Activated naive CD4-positive, alpha-beta T cell treated with anti-CD3 and anti-CD28 coated beads, Interleukin-2, amount 50 U/mL, for 24 hours (primary cell): Measurements from ENCODE around the gene STOM.
"Not testable (repeated sequence)": the region's sequence is repeated elsewhere in the genome, so short reads cannot be mapped to it uniquely, and the experiment has no call there.

ENCODE experiments used
- H3K27ac Mint-ChIP-seq: one replicate; pipeline ENCODE4 v1.8.0; 2021; ENCODE audit warnings: mild to moderate bottlenecking, mixed read lengths
- H3K27me3 Mint-ChIP-seq: one replicate; pipeline ENCODE4 v1.8.0; 2021; ENCODE audit warnings: mixed read lengths
- H3K36me3 Mint-ChIP-seq: one replicate; pipeline ENCODE4 v1.8.0; 2021; ENCODE audit warnings: mixed read lengths
- H3K4me1 Mint-ChIP-seq: one replicate; pipeline ENCODE4 v1.8.0; 2021; ENCODE audit warnings: mixed read lengths
- H3K4me3 Mint-ChIP-seq: one replicate; pipeline ENCODE4 v1.8.0; 2021; ENCODE audit warnings: mild to moderate bottlenecking, mixed read lengths
- H3K9me3 Mint-ChIP-seq: one replicate; pipeline ENCODE4 v1.8.0; 2021; ENCODE audit warnings: mixed read lengths

STOM gene

GRCh38 chr9:121294866-121295661, 75.0 kb downstream of the STOM start:
- Mint-ChIP-seq H3K27ac (no peak overlapping the region), H3K4me1 (peaks cover 14% of the 10 kb centered on the region), H3K27me3 (peaks cover 5% of the 10 kb centered on the region), H3K4me3 (no peak overlapping the region), H3K9me3 (no peaks in the 10 kb centered on the region), H3K36me3 (no peaks in the 10 kb centered on the region)

DNA sequence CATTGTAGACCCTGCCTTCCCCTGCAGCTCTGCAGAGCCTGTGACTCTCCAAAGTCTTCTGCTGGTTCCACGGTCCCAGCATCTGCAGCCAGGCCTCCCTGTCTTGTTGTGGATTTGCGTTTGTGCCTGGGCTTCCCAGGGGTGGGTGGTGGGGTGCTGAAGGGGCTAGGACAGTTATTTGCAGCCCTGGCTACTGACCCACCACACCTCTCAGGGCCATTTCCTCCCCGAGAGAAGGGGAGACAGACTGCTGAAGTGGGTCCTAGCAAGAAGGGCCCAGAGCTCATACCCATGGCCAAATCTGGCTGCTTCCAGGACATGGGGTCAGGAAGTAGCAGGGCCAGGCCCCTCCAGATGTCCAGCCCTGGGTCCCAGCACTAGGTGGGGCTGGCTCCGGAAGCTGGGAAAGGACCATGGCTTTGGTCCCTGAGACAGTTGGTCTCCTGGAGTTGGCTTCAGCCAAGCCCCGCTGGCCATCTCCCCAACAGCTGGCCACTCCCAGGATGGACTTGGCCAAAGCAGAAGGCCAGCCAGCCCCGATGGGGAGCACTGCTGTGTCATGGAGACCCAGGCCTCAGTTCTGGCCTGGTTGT, 75.8 kb downstream of the STOM start:
- Mint-ChIP-seq H3K9me3 (no peaks in the 10 kb centered on the region), H3K27me3 (peaks cover 4% of the 10 kb centered on the region), H3K4me3 (no peak overlapping the region), H3K36me3 (no peaks in the 10 kb centered on the region), H3K4me1 (peaks cover 10% of the 10 kb centered on the region), H3K27ac (no peak overlapping the region)

GRCh38 chr9:121292801-121293241, 77.2 kb downstream of the STOM start:
- Mint-ChIP-seq H3K9me3 (no peaks in the 10 kb centered on the region), H3K27me3 (no peaks in the 10 kb centered on the region), H3K36me3 (no peaks in the 10 kb centered on the region), H3K4me3 (no peak overlapping the region), H3K27ac (no peak overlapping the region), H3K4me1 (no peaks in the 10 kb centered on the region)

GRCh38 chr9:121292051-121292450, 78.0 kb downstream of the STOM start:
- H3K9me3 Mint-ChIP-seq, result no peaks in the 10 kb centered on the region
- no peaks in the 10 kb centered on the region for H3K27me3 Mint-ChIP-seq
- no peak overlapping the region for H3K4me3 Mint-ChIP-seq
- no peaks in the 10 kb centered on the region for H3K36me3 Mint-ChIP-seq
- H3K27ac Mint-ChIP-seq, result no peak overlapping the region
- H3K4me1 Mint-ChIP-seq, result no peaks in the 10 kb centered on the region

- H3K4me3 Mint-ChIP-seq, H3K27ac Mint-ChIP-seq, H3K27me3 Mint-ChIP-seq, H3K36me3 Mint-ChIP-seq, H3K4me1 Mint-ChIP-seq, H3K9me3 Mint-ChIP-seq: not testable (repeated sequence)
Measured at GRCh38 chr9:121291536-121291935, 78.5 kb downstream of the STOM start.

DNA sequence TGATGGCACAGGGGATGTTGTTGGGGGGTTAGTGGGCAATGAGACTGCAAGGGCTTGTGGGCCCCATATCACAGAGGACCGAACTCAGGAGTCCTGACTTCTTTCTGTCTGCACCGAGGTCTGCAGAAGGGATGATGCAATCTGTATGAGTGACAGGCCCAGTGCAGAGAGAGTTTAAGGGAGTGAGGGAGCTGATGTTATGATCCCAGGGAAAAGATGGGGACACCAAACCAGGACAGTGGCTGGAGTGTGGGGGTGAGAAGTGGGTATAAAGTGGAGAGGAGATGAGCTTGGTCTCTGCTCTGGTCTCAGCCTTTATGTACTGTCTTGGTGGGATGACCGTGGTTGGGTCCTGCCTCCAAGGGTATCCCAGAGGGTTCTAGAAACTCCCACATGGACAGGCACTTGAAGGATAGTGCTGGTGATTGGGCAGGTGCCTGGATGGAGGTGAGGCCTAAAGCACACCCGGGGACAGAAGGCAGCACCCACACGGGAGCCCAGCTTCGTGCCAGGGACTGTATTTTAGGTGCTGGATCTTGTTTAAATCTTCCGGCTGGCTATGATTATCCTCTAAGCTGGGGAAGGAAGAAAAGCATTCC, 80.2 kb downstream of the STOM start:
- Mint-ChIP-seq H3K27ac (no peak overlapping the region), H3K9me3 (no peaks in the 10 kb centered on the region), H3K4me3 (no peak overlapping the region), H3K36me3 (peaks cover 3% of the 10 kb centered on the region), H3K4me1 (peaks cover 6% of the 10 kb centered on the region), H3K27me3 (no peaks in the 10 kb centered on the region)

GRCh38 chr9:121289026-121289771, 80.9 kb downstream of the STOM start:
- H3K27ac Mint-ChIP-seq, result no peak overlapping the region
- H3K36me3 Mint-ChIP-seq, result peaks cover 3% of the 10 kb centered on the region
- H3K4me3 Mint-ChIP-seq, result no peak overlapping the region
- H3K4me1 Mint-ChIP-seq, result peaks cover 6% of the 10 kb centered on the region
- no peaks in the 10 kb centered on the region for H3K9me3 Mint-ChIP-seq
- H3K27me3 Mint-ChIP-seq, result no peaks in the 10 kb centered on the region
